Measurements from ENCODE around the gene DIRAS1. TPM values are rescaled to one million over a fixed set of nuclear protein-coding genes. Genes with fewer than 3 reads are reported as not detected.

DIRAS1 gene
- total RNA-seq, 1 experiment from 2014 or later, result 7.8 TPM

DNA sequence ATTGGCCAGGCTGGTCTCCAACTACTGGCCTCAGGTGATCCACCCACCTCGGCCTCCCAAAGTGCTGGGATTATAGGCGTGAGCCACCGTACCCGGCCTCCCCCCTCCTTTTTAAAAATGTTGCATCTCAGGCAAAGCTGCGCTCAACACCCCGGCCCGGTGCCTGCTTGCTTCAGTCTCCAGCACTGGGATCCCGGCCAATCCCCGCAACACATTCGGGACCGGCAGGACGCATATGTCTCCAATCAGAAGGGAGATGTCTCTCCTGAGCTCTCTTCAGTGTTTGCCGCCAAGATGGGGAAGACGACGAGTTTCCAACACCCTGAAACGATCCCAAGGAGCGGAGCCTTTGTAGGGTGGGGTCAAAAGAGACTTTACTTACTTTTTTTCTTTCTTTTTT is 34.8 kb downstream of the DIRAS1 start:
- no peak overlapping the region for H2BK15ac ChIP-seq (ENCODE audit: low read depth, low read length)
- H2AFZ ChIP-seq (ENCODE audit: low read length), result no peak overlapping the region
- Mint-ChIP-seq H3K4me1 (peaks cover 2% of the 10 kb centered on the region in 2 experiments; a peak in 1 of 4 replicates), H3K27ac (peak overlapping the region in 1 of 3 experiments; percentile 24; a peak in 2 of 7 replicates), H3K4me3 (no peak overlapping the region), H3K36me3 (ENCODE audit: insufficient read depth in 1 of 3, low read depth in 3 of 3) (peaks cover 0 to 4% (median 3%) of the 10 kb centered on the region in 3 experiments; a peak in 5 of 7 replicates), H3K27me3 (ENCODE audit: low read depth) (no peaks in the 10 kb centered on the region), H3K9me3 (no peaks in the 10 kb centered on the region)
- no peak overlapping the region for H3K56ac ChIP-seq (ENCODE audit: insufficient read length, low read depth, low read length)
- H3K79me1 ChIP-seq (ENCODE audit: insufficient read depth, low read depth, low read length, poor library complexity, severe bottlenecking), result no peaks in the 10 kb centered on the region
- H3K9ac ChIP-seq (ENCODE audit: extremely low read depth, insufficient read length, low read length), result no peak overlapping the region
- no peaks in the 10 kb centered on the region for H3K27me3 ChIP-seq (ENCODE audit: insufficient read depth, low read length)
- DNase-seq, result no peak
- no peaks in the 10 kb centered on the region for H3K79me2 ChIP-seq (ENCODE audit: insufficient read depth, low read length)
- H3K4ac ChIP-seq (ENCODE audit: low read depth, low read length), result no peak overlapping the region
- no peak overlapping the region for H2BK12ac ChIP-seq (ENCODE audit: insufficient read length, low read depth, low read length)
- H3K9me3 ChIP-seq (ENCODE audit: control insufficient read depth, low read depth, low read length), result no peaks in the 10 kb centered on the region
- H3K18ac ChIP-seq (ENCODE audit: insufficient read length, low read depth, low read length), result no peak overlapping the region
- H3K27ac ChIP-seq (ENCODE audit: insufficient read length, low read depth, low read length), result no peak overlapping the region
- H4K91ac ChIP-seq (ENCODE audit: insufficient read length, low read depth, low read length), result no peak overlapping the region
- H2AK5ac ChIP-seq (ENCODE audit: insufficient read length, low read length), result no peak overlapping the region
- no peaks in the 10 kb centered on the region for H4K20me1 ChIP-seq (ENCODE audit: control insufficient read depth, insufficient read depth, insufficient read length)
- no peak overlapping the region for H3K14ac ChIP-seq (ENCODE audit: insufficient read depth, low read length)
- no peak overlapping the region for H4K8ac ChIP-seq (replicated peaks; ENCODE audit: insufficient read length, low read depth, low read length)
- H3K4me2 ChIP-seq (ENCODE audit: insufficient read depth, insufficient read length, low read length), result no peak overlapping the region
- no peak overlapping the region for H4K5ac ChIP-seq (ENCODE audit: insufficient read length, low read depth, low read length)
- no peak overlapping the region for H2BK120ac ChIP-seq (ENCODE audit: low read depth, low read length, poor library complexity, severe bottlenecking)
- no peak overlapping the region for H3K23ac ChIP-seq (ENCODE audit: insufficient read length, low read depth, low read length)
- TF ChIP-seq, protein P1, sequence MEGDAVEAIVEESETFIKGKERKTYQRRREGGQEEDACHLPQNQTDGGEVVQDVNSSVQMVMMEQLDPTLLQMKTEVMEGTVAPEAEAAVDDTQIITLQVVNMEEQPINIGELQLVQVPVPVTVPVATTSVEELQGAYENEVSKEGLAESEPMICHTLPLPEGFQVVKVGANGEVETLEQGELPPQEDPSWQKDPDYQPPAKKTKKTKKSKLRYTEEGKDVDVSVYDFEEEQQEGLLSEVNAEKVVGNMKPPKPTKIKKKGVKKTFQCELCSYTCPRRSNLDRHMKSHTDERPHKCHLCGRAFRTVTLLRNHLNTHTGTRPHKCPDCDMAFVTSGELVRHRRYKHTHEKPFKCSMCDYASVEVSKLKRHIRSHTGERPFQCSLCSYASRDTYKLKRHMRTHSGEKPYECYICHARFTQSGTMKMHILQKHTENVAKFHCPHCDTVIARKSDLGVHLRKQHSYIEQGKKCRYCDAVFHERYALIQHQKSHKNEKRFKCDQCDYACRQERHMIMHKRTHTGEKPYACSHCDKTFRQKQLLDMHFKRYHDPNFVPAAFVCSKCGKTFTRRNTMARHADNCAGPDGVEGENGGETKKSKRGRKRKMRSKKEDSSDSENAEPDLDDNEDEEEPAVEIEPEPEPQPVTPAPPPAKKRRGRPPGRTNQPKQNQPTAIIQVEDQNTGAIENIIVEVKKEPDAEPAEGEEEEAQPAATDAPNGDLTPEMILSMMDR (conservative IDR thresholded peaks at IDR 0.05), result no peak
- WGBS (ENCODE audit: extremely low coverage, insufficient read length, low lambda C conversion rate), result no CpG with 5 or more reads among the region's 17 CpGs
- no peak overlapping the region for H2BK5ac ChIP-seq (ENCODE audit: insufficient read length, low read length)
- H3T11ph ChIP-seq (ENCODE audit: low read length), result no peak overlapping the region
- no peaks in the 10 kb centered on the region for H3K4me1 ChIP-seq (ENCODE audit: insufficient read depth, low read length)
- no peaks in the 10 kb centered on the region for H3K23me2 ChIP-seq (ENCODE audit: insufficient read length, low read depth, low read length, poor library complexity, severe bottlenecking)
- no peak overlapping the region for H2BK20ac ChIP-seq (ENCODE audit: low read depth, low read length, poor library complexity, severe bottlenecking)

Measured in H9 (cell line).